Epithelial cell of proximal tubule (primary cell): ENCODE measurements around the gene SH3PXD2A. TPM values are rescaled to one million over a fixed set of nuclear protein-coding genes. Genes with fewer than 3 reads are reported as not detected.

Experiments
- DNase-seq: peaks from one replicate; pipeline ENCODE4 v3.0.0-alpha.2; 2011; ENCODE audit warnings: low read depth
- H3K4me3 ChIP-seq: 2 replicates; pipeline ENCODE4 v1.5.1; 2011; ENCODE audit warnings: low read depth, mild to moderate bottlenecking, low read length
- total RNA-seq: library from RNA; depleted of rRNA; stranded (reverse); fragments of >200 nt; gene quantifications from 2 replicates; pipeline ENCODE4 v1.2.3, GENCODE V29; 2015
- TF ChIP-seq, protein P1 (sequence below): conservative IDR thresholded peaks from 2 replicates; pipeline ENCODE4 v1.5.1; 2012; ENCODE audit warnings: low read depth, mild to moderate bottlenecking, low read length

Gene SH3PXD2A
- total RNA-seq, 1 donor from 2014 or later, result 5.8 TPM

DNA sequence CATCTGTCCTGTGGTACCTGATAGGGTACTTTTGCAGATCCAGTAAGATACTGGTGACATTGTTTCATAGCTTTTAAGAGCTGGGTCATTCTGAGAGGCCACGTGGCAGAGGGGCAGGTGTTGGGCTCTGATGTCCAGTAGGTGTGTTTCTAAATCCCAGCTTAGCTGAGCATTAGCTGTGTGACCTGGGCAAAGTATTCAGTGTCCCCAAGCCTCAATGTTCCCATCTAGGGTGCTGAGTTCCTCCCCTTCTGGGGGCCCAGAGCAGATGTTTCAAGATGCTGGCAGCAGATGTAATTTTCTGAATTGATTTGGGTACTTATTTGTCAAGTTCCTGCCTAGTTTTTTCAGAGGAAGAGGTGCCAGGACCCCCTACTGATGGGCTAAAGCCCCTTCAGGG, 309.0 kb downstream of the SH3PXD2A start:
- TF ChIP-seq, protein P1, sequence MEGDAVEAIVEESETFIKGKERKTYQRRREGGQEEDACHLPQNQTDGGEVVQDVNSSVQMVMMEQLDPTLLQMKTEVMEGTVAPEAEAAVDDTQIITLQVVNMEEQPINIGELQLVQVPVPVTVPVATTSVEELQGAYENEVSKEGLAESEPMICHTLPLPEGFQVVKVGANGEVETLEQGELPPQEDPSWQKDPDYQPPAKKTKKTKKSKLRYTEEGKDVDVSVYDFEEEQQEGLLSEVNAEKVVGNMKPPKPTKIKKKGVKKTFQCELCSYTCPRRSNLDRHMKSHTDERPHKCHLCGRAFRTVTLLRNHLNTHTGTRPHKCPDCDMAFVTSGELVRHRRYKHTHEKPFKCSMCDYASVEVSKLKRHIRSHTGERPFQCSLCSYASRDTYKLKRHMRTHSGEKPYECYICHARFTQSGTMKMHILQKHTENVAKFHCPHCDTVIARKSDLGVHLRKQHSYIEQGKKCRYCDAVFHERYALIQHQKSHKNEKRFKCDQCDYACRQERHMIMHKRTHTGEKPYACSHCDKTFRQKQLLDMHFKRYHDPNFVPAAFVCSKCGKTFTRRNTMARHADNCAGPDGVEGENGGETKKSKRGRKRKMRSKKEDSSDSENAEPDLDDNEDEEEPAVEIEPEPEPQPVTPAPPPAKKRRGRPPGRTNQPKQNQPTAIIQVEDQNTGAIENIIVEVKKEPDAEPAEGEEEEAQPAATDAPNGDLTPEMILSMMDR, result no peak
- no peak overlapping the region for H3K4me3 ChIP-seq
- no peak for DNase-seq

DNA sequence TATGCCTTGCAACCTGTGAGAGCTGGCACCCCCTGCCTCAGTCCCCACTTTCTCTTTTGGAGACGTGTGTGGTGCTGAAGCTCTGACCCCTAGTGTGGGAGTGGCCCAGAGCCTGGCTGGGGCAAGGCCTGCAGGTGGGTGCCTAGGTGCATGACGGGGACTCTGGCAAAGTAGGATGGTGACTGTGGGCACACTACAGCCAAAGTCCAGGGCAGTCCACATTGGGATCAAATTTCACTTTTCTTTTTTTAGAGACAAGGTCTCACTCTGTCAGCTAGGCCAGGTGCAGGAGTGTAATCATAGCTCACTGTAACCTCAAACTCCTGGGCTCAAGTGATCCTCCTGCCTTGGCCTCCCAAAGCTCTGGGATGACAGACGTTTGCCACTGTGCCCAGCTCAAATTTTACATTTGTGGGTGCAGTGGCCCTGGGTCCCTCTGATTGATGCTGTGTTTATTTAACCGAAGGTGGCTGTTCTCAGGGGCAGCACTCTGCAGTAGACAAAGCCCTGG, 309.6 kb downstream of the SH3PXD2A start:
- no peak overlapping the region for H3K4me3 ChIP-seq
- DNase-seq, result no peak
- TF ChIP-seq, protein P1, result no peak

DNA sequence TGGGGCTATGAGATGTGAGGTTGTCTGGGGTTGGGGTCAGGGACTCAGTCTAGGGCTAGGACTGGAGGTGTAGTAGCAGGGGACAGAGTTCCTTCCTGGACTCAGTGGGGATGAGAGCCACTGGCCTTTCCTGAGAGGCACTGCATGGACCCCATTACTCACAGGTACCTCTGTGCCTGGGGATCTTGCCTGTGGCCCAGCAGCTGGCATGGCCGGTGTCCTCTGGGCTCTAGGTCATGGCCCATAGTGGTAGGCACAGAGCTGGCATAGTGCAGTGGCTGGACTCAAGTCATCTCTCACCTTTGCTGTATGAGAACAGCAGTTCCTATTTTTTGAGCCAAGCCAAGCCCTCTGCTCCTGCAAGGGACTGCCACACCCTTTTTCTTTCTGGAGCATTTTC, 310.0 kb downstream of the SH3PXD2A start:
- no peak overlapping the region for H3K4me3 ChIP-seq
- TF ChIP-seq, protein P1, result no peak

DNA sequence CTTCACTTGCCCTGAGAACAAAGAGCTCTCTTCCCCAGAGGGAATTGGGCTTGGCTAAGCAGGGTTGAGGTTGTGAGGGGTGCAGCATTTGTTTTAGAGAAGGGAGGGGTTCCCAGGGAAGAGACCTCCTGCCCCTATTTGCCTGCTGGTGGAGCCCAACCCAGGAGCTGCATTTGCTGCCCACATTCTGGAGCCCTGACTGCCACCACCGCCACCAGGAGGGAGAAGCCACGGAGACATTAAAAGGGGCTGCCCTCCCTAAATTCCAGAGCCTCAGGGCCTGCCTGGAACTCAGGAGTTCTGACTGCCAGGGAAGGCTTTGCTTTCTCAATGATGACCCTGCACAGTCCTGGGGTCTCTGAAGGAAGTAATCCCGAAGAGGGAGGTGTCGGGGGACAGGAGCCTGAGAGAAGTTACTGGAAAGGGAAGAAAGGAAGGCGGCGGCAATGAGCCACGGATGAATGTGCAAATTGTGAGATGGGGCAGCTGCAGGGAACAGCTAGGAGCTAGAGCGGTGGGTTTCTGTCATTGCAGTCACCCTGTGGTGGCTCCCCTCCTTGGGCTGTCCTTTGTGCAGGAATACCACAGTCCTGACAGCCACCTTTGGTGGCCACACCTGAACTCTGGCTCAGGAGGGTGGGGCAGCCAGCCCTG, 310.6 kb downstream of the SH3PXD2A start:
- TF ChIP-seq, protein P1, result no peak
- H3K4me3 ChIP-seq, result no peak overlapping the region
- DNase-seq, result no peak

More for the DNA sequence above, 310.0 kb downstream of the SH3PXD2A start:
- DNase-seq, result no peak

Other genes starting within 250 kb of the SH3PXD2A start
- gene STN1, start 62.6 kb upstream of the SH3PXD2A start, total RNA-seq, result 19.7 and 28.2 TPM in 2 replicates
- 25.8 and 30.4 TPM in 2 replicates for gene SLK, start 111.6 kb upstream of the SH3PXD2A start, total RNA-seq
- 1.7 and 2.3 TPM in 2 replicates for gene COL17A1, start 230.3 kb upstream of the SH3PXD2A start, total RNA-seq